ENCODE measurements around the gene SRMS.

DNA sequence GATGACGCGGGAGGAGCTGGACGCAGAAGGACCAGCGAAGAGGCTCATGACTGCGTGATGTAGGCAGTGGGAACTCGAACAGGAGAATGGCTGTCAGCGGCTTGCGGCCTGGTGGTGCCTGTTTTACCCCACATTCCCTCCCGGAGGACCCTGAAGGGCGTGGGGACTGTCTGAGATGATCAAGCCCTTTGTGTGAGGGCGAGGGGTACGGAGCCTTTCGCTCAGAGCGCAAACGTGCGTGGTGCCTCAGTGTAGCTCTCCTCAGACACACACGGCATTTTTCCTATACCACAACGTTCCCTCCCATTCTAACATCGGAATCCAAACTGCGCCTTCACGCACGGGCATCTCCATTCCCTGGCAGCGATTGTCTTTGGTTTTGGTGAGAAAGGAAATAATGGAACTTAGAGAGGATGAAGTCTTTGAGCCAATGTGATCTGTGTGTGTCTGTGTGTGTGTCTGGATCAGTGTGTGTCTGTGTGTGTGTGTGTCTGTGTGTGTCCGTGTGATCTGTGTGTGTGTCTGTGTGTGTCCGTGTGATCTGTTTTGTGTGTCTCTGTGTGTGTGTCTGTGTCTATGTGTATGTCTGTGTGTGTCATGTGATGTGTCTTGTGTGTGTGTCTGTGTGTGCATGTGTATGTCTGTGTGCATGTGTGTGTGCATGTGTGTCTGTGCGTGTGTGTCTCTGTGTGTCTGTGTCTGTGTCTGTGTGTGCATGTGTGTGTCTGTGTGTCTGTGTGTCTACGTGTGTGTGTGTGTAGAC lies 15.7 kb downstream of the SRMS start:
- TF ChIP-seq, protein P1, sequence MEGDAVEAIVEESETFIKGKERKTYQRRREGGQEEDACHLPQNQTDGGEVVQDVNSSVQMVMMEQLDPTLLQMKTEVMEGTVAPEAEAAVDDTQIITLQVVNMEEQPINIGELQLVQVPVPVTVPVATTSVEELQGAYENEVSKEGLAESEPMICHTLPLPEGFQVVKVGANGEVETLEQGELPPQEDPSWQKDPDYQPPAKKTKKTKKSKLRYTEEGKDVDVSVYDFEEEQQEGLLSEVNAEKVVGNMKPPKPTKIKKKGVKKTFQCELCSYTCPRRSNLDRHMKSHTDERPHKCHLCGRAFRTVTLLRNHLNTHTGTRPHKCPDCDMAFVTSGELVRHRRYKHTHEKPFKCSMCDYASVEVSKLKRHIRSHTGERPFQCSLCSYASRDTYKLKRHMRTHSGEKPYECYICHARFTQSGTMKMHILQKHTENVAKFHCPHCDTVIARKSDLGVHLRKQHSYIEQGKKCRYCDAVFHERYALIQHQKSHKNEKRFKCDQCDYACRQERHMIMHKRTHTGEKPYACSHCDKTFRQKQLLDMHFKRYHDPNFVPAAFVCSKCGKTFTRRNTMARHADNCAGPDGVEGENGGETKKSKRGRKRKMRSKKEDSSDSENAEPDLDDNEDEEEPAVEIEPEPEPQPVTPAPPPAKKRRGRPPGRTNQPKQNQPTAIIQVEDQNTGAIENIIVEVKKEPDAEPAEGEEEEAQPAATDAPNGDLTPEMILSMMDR (conservative IDR thresholded peaks at IDR 0.05; ENCODE audit: low read length), result no peak
- TF ChIP-seq EZH2phosphoT487 (IDR thresholded peaks at IDR 0.05; ENCODE audit: borderline replicate concordance), result no peak

Data from Loucy (cell line).